ENCODE results near the gene ARHGAP9.
"Not testable (repeated sequence)": the region's sequence is repeated elsewhere in the genome, so short reads cannot be mapped to it uniquely, and the experiment has no call there.

Gene ARHGAP9

DNA sequence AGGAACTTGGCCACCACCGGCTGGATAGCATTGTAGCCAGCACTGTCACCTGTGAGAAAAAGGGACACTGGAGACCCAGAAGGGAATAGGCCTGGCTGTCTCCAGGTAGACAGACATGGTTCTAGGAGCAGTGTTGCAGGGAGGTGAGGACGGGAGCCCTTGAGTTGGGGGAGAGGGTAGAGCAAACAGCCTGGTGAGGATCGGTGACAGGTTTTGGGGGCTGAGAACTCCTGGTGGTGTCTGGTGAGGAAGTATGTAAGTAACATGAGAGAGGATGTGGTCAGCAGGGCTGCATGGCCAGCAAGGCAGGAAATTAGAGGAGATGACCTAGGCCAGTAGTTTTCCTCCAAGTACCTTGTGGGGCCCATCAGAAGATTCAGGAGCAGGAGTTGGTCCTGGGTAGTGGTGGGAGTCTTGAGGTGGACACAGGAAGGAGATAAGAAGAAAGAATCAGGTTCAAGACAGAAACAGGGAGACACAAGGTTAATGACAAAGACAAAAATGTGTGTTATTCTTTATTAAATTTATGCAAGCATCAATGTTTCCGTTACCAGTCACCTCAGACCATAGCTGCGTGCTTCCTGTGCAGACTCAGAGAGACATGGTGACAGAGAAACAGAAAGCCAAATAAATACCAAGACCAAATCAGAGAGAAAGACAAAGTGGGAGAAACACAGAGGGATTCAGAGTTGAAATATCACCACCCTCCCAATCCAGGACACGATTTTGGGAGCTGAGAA lies at the start of gene ARHGAP9:
Gene ARHGAP9, minus strand, starts transcription at position 491 of the 740 bp plus-strand sequence. Its CDS starts 460 bp downstream, at position 31.
- no peak for DNase-seq

DNA sequence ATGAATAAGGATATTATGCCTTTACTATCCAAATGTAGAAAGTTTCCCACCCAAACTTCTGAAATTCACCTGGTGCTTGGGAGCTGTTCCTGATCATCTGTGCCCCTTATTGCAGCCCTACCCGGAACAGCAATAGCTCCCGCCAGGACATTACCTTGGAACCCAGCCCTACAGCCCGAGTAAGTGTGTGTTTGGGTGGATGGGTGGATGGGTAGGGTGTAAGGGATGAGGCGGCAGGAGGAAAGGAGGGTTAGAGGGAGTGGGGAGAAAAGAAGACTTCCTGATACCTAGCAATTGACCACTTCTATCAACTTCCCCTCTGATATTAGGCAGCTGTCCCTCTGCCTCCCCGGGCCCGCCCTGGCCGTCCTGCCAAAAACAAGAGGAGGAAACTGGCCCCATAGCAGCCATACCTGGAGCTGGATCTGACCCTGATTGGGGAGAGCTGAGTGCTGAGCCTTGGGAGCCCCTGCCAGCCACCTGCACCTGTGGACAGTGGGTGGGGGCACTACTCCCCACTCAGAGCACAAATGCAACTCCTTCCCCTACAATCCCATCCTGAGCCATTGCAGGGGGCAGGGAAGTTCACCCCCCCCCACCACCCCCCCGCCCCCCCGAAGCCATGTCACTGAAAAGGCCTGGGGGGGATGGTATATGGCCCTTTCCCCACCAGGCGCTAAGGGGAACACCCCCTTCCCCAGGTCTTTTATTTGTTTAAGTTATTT lies 49.3 kb upstream of the ARHGAP9 start:
- no peak for DNase-seq

DNA sequence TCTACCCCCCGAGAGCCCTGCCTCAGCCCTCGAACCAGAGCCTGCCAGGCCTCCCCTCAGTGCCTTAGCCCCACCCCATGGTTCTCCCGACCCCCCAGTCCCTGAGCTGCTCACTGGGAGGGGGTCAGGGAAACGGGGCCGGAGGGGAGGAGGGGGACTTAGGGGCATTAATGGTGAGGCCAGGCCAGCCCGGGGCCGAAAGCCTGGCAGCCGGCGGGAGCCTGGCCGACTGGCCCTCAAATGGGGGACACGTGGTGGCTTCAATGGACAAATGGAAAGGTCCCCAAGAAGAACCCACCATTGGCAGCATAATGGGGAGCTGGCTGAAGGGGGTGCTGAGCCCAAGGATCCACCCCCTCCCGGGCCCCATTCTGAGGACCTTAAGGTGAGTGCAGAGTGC lies 48.5 kb upstream of the ARHGAP9 start:
- DNase-seq, result no peak

DNA sequence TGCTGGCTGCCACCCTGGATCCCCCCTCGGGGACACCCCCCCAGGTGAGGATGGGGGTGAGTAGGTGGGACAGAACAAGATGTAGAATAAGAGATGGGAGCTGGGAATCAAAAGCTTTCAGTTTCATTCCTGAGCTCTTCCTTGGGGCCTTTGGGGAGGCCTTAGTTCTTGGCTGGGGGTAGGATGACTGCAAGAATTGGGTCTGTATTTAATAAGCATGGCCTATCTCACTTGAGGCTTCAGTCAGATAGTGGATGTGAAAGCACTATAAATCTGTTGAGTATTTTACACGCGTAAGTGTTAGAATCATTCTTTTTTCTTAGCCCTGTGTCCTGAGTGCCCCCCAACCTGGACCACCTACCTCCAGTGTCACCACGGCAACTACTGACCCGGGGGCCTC lies 47.5 kb upstream of the ARHGAP9 start:
- DNase-seq, result no peak

DNA sequence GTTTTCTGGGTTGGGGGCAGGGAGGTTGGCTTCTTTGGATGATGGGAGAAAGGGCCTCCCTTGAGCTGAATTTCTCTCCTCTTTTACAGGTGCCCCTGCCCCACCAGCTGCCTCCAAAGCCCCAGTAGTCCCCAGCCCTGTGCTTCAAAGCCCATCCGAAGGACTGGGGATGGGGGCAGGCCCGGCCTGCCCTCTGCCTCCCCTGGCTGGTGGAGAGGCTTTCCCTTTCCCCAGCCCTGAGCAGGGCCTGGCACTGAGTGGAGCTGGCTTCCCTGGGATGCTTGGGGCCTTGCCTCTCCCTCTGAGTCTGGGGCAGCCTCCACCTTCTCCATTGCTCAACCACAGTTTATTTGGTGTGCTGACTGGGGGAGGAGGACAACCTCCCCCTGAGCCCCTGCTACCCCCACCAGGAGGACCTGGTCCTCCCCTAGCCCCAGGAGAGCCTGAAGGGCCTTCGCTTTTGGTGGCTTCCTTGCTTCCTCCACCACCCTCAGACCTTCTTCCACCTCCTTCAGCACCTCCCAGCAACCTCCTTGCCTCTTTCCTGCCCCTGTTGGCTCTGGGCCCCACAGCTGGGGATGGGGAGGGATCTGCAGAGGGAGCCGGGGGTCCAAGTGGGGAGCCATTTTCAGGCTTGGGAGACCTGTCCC lies 46.9 kb upstream of the ARHGAP9 start:
- no peak for DNase-seq

DNA sequence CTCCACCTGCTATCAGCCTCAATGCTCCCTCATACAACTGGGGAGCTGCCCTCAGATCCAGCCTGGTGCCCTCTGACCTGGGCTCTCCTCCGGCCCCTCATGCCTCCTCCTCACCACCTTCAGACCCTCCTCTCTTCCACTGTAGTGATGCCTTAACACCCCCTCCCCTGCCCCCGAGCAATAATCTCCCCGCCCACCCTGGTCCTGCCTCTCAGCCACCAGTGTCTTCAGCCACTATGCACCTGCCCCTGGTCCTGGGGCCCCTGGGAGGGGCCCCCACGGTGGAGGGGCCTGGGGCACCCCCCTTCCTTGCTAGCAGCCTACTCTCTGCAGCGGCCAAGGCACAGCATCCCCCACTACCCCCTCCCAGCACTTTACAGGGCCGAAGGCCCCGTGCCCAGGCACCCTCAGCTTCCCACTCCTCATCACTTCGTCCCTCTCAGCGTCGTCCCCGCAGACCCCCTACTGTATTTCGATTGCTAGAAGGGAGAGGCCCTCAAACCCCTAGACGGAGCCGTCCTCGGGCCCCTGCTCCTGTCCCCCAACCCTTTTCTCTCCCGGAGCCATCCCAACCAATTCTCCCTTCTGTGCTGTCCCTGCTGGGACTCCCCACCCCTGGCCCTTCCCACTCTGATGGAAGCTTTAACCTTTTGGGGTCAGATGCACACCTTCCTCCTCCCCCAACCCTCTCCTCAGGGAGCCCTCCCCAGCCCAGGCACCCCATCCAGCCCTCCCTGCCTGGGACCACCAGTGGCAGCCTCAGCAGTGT lies 46.1 kb upstream of the ARHGAP9 start:
- DNase-seq, result no peak

DNA sequence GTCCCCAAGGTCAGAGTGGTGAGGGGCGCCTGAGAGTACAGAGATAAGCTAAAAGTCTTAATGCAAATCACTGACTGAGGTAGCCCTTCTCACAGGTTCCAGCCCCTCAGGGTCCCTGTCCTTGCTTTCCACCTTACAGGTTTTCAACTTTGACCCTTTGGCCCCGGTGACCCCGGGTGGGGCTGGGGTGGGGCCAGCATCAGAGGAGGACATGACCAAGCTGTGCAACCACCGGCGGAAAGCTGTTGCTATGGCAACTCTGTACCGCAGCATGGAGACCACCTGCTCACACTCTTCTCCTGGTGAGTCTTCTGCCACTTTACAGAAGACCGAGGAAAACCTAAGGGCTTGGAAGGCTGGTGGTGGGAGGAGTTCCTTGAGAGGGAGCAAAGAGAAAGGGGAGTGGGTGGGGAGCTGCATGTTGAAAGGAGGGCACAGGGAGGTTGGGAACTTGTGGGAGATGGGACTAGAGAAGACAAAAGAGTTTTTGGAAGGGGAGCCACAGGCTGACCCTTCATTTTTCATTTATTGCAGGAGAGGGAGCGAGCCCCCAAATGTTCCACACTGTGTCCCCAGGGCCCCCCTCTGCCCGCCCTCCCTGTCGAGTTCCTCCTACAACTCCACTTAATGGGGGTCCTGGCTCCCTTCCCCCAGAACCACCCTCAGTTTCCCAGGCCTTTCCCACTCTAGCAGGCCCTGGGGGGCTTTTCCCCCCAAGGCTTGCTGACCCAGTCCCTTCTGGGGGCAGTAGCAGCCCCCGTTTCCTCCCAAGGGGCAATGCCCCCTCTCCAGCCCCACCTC lies 45.3 kb upstream of the ARHGAP9 start:
- no peak for DNase-seq

DNA sequence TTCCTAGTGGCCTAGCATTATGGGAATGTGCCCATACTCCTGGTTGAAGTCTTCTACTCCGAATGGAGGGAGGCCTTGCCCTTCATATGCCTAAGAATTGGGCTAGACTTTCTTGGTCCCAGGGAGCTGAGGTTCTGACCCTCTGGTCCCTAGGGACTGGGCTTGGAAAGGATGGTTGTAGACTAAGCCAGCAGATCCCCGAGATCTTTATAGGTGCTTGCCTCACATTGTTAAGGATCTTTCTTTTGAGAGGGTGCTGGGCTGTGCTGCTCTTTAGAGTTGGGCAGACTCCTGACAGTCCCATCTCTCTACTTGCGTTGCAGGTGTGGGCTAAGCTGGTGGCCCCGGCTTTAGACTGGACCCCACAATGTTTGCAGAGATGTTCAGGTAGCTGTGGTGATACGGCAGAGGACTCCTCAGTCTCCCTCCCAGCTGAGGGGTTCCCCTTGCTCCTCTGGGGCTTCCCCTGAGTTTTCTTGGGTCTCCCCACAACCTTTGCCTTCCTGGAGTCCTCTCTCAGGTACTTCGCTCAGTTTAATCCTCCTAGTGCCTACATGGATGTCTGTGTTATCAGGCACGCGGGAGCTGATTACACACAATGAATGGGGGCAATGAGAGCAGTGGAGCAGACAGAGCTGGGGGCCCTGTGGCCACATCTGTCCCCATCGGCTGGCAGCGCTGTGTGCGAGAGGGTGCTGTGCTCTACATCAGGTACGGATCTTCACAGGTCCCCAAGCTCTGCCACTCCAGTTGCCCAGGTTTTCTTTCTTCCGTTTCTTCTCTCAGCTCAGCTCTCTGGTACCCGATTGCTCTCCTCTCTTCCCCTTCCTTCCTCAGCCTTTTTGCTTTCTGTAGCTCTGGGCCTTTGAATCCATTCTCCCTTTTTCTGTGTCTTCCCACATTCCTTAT lies 44.3 kb upstream of the ARHGAP9 start:
- no peak for DNase-seq

DNA sequence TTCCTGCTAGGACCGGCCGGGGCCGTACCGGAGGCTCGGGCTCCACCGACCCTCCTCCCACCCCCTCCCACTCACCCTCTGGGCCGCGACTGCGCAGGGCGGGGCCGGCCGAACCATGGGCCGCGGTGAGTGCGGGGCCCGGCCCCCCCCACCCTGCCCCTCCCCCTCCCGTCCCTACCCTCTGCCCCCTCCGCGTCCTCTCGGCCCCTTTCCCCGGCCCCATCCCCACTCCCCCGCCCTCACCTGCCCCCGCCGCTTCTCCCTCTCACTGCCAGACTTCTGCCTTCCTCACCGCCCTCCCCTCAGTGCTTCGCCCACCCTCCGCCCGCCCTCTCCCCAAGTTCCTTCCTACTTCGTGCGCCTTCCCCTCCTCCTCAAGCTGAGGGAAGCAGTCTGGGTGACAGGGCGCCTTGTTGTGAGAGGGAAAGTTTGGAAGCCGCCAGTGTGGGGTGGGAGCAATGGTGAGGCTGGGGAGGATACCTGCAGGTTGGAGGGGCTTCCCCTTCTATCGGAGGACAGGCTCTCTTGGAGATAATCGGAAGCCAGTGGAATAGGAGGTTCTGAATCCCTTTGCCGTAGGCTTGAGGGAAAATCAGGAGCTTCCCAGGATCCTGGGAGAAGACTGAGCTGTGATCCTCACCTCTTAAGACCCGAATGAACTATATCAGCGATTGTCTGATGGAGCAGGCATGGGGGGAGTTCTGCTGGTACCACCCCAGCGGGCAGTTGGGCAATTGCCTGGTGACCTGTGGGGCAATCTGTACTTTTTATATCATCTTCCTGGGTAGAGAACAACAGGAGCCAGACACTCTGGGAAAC lies 43.4 kb upstream of the ARHGAP9 start:
- peak; percentile 90 for DNase-seq

DNA sequence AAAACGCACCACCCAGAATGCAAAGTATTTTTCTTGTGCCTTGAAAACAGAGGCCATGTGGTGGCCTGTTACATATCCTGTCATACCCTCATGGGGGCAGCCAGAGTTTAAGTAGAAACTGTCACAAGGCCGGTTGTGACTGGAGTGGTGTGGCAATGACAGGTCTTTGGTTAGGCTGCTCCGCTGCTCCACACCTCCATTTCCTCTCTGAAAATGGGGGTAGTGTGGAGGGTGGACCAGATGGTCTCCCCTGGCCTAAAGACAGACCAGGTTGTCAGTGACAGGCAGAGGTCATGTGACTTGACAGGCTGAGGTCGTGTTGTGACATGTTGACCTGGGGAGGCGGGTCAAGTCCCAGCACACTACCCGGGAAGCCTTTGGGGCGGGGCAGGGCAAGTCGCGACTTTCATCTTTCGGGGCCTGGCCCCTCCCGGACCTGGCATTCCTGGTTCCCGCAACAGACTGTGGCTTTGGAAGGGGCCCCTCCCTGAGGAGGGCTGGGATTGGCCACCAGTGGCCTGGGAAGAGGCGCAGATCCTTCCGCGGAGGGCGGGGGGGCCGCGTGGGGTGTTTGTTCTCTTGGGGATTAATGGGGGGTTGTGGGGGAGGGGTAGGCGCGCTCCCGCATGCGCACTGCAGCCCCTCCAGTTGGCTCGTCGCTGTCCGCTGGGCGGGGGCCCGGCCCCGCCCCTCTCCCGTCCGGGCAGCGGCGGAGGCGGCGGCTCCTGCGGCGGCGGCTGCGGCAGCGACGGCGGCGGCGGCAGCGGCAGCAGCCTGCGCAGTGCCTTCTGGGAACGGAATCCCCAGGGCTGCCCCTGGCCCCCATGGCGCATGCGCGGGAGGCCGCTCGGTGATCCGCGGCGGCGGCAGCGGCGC lies 42.6 kb upstream of the ARHGAP9 start, which contains the start of gene MBD6:
Gene MBD6, plus strand, starts transcription at position 814 of the 876 bp plus-strand sequence. CDS start 1,480 bp downstream, outside the sequence.
- peak; percentile 96 for DNase-seq

DNA sequence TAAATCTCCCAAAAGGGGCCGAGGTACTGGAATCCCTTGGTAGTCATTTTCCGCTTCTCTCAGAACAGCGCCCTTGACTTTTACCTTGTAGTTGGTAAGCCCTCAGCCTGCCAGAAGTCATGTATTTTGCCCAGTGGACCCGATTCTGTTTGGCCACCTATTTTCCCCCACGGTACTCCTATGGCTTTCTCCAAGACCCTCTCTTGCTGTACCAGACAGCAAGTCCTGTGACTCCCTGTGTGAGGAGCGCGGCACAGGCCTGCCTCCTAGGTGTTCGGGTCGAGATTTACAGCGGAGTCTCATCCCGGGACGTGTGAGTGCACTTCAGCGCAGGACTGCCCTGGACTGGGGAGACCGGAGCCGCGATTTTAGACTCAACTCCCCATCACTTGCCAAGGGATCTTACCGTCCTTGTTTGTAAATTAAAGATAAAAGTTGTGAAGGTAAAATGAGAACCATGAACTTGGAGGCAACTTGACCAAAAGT lies 41.9 kb upstream of the ARHGAP9 start:
- DNase-seq, result peak; percentile 67

DNA sequence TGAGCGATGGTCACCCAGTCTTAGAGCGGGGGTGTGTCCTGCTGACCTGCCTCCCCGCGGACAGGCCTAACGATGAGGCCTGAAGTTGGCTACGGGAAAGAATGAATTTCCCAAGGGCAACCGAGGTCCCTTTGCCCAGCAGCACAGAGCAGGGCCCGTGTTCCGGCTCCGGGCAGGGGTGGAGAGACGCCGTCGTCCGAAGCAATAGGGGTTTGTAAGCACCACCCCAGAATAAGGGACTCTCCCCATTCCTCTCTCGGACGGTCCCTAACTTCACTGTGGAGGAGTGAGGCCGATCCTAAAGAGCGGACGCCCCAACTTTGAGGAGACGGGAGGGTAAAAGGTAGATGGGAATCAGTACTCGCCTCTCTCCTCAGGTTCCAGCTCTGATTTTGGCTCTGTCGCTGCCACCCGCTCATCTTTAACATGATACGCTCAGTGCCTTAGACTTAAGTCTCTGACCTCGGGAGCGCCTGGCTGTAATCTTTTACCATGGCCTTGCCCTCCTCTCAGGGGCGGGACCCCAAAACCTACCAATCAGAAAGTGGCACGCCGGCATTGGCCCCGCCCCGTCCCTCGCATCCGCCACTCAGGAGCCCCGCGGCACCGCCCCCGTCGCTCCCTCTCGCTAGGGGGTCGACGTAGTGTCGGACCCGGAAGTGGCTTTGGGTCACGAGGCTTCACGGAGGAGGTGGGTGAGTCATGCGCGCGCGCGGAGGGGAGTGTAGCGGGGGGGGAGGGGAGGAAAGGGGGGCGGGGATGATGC lies 40.6 kb upstream of the ARHGAP9 start, which contains the start of gene DDIT3:
Gene DDIT3, minus strand, starts transcription at position 462 of the 766 bp plus-strand sequence. CDS start 3,108 bp downstream, outside the sequence.
- DNase-seq, result peak; percentile 99

DNA sequence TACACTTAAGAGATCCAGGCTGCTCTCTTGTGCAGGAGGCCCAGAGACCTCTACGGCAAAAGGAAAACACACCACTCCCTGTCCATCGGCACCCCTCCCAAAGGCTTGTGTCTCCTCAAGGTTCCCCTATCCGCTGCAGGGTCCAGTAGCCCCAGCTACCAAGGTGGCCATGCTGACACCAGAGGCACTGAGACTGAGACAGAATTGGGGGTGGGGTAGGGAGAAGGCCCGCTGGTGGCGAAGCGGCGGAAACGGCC lies 40.1 kb upstream of the ARHGAP9 start:
- no peak for DNase-seq

DNA sequence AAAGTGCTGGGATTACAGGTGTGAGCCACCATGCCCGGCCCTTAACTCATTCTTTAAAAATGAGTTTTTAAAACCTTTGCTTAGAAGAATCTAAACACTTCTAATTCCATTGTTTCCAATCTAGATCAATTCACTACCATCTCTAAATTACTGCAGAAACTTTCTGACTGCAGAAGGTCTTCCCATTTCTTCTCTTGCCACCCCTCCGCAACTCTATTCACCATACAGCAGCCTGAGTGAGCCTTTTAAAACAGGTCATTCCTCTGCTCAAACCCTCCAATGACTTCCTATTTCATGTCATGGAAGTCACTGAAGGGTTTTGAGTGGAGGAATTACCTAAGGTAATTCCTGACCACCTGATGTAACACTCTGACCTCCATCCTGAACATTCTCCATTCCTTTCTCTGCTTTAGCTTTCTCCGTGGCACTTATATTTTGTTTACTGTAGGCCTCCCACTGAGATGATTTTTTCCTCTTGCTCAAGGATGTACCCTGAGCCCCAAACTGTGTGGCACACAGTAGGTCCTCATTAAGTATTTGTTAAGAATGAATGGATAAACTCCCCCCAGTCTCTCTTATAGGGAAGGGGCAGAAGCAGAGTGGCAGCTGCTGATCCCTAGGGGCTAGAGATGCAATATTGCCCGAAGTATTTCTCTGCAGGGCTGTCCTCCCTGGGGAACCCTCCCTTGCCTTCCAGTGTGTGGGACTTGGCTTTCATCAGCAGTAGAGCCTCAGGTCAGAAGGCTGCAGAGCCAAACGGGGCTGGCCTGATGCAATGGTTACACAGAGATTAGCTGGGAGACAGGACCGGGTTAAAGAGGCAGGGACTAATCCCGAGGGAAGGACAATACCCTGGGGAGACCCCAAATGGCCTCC lies 39.5 kb upstream of the ARHGAP9 start:
- peak; percentile 68 for DNase-seq

DNA sequence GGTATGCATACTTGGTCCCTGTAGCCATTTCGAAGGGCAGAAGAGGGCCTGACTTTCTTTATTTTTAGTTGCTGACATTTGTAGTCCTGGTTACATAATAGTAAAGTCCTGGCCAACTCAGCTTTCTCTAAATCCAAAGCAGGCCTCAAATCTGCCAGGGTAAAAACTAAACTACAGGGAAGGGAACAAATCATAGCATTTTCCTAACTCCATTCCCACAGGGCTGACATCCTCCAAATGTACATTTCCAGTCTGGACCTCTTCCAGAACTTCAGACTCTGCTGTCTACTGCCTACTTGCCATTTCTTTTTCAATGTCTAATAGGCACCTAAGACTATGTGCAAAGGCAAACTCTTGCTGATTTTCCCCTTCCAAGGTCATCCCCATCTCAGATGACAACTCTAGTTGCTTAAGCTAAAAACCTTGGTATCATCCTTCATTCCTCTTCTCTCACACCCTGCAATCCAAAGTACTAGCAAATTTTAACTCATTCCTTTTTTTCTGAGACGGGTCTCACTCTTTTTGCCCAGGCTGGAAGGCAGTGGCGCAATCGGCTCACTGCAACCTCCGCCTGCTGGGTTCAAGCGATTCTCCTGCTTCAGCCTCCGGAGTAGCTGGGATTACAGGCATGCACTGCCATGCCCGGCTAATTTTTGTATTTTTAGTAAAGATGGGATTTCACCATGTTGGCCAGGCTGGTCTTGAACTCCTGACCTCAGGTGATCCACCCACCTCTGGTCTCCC lies 38.7 kb upstream of the ARHGAP9 start:
- no peak for DNase-seq

DNA sequence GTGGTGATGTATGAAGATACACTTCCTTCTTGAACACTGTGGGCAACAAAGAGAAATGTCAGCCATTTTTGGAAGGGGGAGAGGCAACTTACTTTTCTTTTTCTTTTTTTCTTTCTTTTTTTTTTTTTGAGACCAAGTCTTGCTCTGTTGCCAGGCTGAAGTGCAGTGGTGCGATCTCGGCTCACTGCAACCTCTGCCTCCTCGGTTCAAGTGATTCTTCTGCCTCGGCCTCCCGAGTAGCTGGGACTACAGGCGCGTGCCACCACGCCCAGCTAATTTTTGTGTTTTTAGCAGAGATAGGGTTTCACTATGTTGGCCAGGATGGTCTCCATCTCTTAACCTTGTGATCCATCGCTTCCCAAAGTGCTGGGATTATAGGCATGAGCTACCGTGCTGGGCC lies 38.1 kb upstream of the ARHGAP9 start:
- DNase-seq, result not testable (repeated sequence)

Data from OCI-M1 (cell line).